Gastrocnemius medialis (tissue), 4 donors: ENCODE measurements around the gene BEND4.

Experiments used
- POLR2A ChIP-seq, 2 donors: fragments of 450-650 bp; IDR thresholded peaks; one replicate each; pipeline ENCODE4 v1.6.1; 2017; ENCODE audit warnings: antibody characterized with exemption in 2 of 2, mild to moderate bottlenecking in 2 of 2, moderate library complexity in 2 of 2
- TF ChIP-seq, protein P1 (sequence below), 5 experiments: fragments of 450-650 bp in 3 of 5; fragments of 200-600 bp in 2 of 5; sonication (generic) in 2 of 5; IDR thresholded peaks in 4 of 5; conservative IDR thresholded peaks in 1 of 5; 1 replicate in 4 of 5; 2 replicates in 1 of 5; pipeline ENCODE4 v1.5.1; 2016 to 2019; ENCODE audit warnings: antibody characterized with exemption in 5 of 5, mild to moderate bottlenecking in 3 of 5, moderate library complexity in 3 of 5

DNA sequence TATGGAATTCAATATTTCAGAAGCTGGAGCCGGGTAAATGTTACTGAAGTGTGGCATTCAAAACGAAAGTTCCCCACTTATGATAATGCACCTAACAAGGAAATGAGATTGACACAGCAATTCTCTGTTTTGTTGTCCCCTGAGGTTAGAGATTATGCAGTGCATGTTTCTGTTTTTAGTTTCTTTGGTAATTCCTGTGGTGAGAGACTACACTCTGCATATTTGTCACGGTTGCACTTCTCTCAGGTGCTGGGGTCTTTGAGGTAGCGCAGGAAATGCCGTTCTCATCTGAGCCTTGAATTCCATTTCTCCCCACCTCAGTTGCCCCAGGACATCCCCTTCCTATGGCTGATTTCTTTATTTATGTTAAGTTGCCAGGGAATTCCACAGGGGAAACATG is 15.3 kb upstream of the BEND4 start:
- TF ChIP-seq, protein P1, sequence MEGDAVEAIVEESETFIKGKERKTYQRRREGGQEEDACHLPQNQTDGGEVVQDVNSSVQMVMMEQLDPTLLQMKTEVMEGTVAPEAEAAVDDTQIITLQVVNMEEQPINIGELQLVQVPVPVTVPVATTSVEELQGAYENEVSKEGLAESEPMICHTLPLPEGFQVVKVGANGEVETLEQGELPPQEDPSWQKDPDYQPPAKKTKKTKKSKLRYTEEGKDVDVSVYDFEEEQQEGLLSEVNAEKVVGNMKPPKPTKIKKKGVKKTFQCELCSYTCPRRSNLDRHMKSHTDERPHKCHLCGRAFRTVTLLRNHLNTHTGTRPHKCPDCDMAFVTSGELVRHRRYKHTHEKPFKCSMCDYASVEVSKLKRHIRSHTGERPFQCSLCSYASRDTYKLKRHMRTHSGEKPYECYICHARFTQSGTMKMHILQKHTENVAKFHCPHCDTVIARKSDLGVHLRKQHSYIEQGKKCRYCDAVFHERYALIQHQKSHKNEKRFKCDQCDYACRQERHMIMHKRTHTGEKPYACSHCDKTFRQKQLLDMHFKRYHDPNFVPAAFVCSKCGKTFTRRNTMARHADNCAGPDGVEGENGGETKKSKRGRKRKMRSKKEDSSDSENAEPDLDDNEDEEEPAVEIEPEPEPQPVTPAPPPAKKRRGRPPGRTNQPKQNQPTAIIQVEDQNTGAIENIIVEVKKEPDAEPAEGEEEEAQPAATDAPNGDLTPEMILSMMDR (IDR thresholded peaks at IDR 0.05 in 4 of 5, conservative IDR thresholded peaks at IDR 0.05 in 1 of 5) = no peak
- no peak for TF ChIP-seq POLR2A (IDR thresholded peaks at IDR 0.05)
